IMR-90 (cell line): ENCODE measurements around the gene TYRO3.

Source experiments
- CEBPB ChIP-seq: IDR thresholded peaks from 2 replicates; pipeline ENCODE4 v1.6.1; 2012; ENCODE audit warnings: low read depth, low read length, improper control_type of control experiment
- CTCF ChIP-seq: conservative IDR thresholded peaks from 2 replicates; pipeline ENCODE4 v1.5.1; 2012; ENCODE audit warnings: mild to moderate bottlenecking, low read depth, low read length, improper control_type of control experiment
- MAZ ChIP-seq: IDR thresholded peaks from 2 replicates; pipeline ENCODE4 v1.6.1; 2012; ENCODE audit warnings: low read depth, mild to moderate bottlenecking, low read length, improper control_type of control experiment, moderate library complexity, borderline replicate concordance
- POLR2A ChIP-seq: IDR thresholded peaks from 2 replicates; pipeline ENCODE4 v1.6.1; 2012; ENCODE audit warnings: mild to moderate bottlenecking, low read depth, low read length
- RFX5 ChIP-seq: IDR thresholded peaks from 2 replicates; pipeline ENCODE4 v1.8.0; 2012; ENCODE audit warnings: low read depth, mild to moderate bottlenecking, low read length, moderate library complexity
- SMC3 ChIP-seq: fragments of 150-350 bp; IDR thresholded peaks from 2 replicates; pipeline ENCODE4 v1.6.1; 2016; ENCODE audit warnings: low read depth, mild to moderate bottlenecking, antibody characterized with exemption, low read length, moderate library complexity
- TF ChIP-seq, protein P1 (sequence below): fragments of 150-350 bp; IDR thresholded peaks from 2 replicates; pipeline ENCODE4 v1.6.1; 2016; ENCODE audit warnings: low read depth, mild to moderate bottlenecking, low read length, moderate library complexity, borderline replicate concordance
- TF ChIP-seq, protein P2 (sequence below): fragments of 150-350 bp; IDR thresholded peaks from 2 replicates; pipeline ENCODE4 v1.6.1; 2017; ENCODE audit warnings: mild to moderate bottlenecking, antibody characterized with exemption, low read length, low read depth

GRCh38 chr15:41566121-41566885 is 7.3 kb downstream of the TYRO3 start:
- TF ChIP-seq POLR2A (no peak), CTCF (no peak), SMC3 (no peak), RFX5 (no peak), MAZ (no peak), CEBPB (no peak)
- TF ChIP-seq, protein P1, sequence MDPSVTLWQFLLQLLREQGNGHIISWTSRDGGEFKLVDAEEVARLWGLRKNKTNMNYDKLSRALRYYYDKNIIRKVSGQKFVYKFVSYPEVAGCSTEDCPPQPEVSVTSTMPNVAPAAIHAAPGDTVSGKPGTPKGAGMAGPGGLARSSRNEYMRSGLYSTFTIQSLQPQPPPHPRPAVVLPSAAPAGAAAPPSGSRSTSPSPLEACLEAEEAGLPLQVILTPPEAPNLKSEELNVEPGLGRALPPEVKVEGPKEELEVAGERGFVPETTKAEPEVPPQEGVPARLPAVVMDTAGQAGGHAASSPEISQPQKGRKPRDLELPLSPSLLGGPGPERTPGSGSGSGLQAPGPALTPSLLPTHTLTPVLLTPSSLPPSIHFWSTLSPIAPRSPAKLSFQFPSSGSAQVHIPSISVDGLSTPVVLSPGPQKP: no peak
- TF ChIP-seq, protein P2, sequence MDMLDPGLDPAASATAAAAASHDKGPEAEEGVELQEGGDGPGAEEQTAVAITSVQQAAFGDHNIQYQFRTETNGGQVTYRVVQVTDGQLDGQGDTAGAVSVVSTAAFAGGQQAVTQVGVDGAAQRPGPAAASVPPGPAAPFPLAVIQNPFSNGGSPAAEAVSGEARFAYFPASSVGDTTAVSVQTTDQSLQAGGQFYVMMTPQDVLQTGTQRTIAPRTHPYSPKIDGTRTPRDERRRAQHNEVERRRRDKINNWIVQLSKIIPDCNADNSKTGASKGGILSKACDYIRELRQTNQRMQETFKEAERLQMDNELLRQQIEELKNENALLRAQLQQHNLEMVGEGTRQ: no peak
